Colon (tissue), 2 donors: ENCODE data around the gene CLDN1.

Source experiments
- FAIRE-seq: peaks from 2 replicates; lab custom pipeline; 2012; peaks lifted over from hg19 to GRCh38; lab: Jason Lieb, UNC
- donor health status: control.
- donor health status: control.

The CLDN1 gene

DNA sequence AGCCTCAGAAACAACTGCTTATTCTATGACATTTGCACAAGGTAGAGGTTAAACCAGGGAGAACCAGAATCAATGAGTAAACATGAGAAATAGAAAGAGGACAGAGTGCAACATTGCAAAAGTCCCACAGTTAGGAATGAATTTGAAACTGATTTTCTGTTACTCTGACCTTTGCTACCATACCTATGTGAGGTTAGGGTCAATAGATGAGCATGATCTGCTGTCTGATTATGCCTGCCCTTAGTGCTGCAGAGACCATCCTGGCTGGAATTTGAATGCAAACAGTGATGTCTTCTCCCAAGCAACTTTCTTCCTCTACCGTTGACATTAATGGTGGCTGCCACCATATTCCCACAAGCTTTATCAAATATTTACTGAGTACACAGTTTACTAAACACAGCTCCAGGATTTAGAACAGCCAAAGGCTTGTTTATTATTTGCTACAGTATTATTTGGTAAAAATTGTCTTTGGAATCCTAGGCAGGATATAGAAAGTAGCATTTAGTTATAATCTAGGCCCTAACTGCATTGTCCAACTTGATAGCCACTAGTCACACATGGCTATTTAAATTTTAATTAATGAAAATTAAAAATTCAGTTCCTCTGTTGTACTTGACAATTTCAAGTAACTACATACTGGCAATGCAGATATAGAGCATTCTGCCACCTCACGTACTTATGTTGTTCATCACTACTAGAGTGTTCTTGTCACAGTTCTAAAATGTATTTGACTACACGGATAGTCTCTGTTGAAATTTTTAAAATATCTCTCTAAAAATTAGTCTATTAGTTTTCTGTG is 8.9 kb upstream of the CLDN1 start:
- FAIRE-seq: no peak

- FAIRE-seq: no peak
Observed at GRCh38 chr3:190326930-190327329, 4.7 kb upstream of the CLDN1 start.

- no peak for FAIRE-seq
Observed at GRCh38 chr3:190326361-190326760, 4.1 kb upstream of the CLDN1 start.

DNA sequence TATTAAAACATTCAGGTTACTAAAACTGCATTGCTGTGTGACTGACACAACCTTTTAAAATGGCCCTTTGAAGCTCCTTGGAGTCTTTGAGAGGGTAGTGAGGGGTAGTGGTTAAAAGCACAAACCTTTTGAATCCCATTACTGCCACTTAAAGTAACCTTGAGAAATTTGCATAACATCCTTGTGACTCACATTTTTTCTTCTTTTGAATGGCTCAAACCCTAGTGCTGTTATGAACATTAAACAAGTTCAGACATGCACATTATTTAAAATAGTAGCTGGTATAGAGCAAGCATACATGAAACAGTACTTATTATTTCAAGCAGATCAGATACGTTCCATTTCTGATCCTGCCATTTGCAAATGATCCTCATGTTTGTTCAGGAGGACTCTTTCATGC is 3.7 kb upstream of the CLDN1 start:
- FAIRE-seq: no peak

DNA sequence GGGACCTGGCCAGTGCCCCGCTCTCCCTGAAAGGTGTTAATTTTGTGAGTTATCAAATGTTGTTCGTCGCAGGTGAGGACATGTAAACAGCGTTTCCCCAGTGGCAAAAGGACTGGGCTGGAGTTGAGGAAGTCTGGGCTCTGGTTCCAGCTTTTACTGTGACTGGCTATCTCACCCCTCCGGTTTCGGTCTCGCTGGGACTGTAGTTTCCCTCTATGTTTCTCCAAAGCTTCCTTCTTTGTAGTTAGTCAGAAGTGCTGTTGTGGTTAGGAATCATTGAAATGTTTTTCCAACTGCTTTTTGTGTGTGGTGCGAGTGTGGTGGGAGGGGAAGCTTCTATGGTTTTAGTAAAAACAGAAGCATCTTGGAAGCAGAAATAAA is 990 bp upstream of the CLDN1 start:
- FAIRE-seq: no peak

DNA sequence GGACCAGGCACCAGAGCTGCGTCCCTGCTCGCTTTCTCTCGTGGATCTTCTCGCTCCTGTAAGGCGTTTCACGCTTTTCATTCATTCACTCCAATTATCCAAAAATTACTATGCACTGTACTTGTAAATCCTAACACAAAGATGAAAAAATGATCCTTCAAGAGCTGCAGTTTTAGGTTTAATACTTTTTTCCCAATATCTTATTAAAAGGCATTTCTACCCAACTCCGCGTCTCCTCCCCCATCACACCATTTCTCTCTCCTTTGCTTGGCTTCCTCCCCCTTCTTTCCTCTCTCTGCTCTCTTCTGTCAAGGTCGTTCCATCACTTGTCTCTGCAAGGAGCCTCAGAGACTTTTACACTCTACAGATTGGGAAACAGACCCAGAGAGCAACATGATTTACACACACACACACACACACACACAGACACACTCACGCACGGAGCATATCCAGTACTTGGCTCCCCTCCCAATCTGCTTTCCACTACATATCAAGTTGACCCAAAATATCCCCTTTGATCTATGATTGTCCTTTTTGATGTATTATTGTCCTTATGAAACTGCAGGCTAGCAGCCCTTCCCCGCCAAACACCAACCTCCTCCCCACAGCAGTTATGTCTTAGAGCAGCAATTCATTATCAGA is 479 bp upstream of the CLDN1 start:
- no peak for FAIRE-seq

DNA sequence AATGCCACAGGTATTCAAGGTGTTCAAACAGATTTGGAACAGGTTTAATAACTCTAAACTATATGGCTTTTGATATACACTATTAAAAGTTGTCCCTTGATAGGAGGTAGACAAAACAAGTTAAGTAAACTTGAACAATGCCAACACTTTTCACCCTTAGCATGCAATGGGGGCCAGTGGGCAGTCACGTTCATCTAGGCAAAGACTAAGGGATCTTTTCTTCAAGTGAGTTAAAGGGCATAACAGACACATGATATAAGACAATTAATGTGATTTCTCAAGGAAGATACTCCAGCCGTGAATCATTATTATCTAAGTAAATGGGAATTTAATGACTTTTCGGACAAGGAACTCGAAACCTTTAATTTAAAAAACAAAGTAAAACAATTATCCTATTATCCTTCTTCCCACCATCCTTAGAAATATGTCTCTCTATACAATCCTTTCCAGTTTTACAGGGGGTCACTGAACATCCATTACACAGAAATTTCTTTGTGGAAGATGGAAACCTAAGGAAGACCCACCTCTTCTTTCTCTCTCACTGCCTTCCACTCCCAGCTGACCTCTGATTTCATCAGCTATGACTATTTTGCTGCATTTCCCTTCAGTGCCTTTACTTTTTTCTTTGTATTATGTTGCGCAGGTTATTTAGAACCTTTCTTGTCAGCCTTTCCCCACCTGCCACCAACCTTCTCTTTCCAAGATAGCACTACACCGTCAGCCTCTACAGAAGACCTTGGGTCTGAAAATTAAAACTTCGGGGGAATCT is 1.5 kb downstream of the CLDN1 start:
- FAIRE-seq: no peak

GRCh38 chr3:190319660-190320059 is 2.6 kb downstream of the CLDN1 start:
- no peak for FAIRE-seq

- no peak for FAIRE-seq
Observed at GRCh38 chr3:190318666-190319065, 3.6 kb downstream of the CLDN1 start.

- no peak for FAIRE-seq
Observed at GRCh38 chr3:190314741-190315140, 7.5 kb downstream of the CLDN1 start.

DNA sequence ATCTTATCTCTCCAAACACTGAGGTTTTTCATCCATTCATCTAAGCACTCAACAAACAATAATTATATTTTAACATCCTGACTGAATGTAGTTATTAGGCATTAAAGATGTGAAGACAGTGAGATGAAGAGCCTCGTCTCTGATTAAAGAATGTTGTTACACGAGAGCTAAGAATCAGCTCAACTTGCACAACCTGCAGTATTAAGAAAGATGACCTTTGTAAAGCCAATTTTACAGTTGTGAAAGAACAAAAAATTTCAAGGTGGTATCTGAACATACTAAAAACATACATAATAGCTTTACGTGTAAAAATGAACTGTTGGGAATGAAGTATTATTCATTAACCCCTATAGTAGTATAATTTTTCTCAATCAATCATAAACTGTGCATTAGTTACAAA is 12.8 kb downstream of the CLDN1 start:
- no peak for FAIRE-seq

DNA sequence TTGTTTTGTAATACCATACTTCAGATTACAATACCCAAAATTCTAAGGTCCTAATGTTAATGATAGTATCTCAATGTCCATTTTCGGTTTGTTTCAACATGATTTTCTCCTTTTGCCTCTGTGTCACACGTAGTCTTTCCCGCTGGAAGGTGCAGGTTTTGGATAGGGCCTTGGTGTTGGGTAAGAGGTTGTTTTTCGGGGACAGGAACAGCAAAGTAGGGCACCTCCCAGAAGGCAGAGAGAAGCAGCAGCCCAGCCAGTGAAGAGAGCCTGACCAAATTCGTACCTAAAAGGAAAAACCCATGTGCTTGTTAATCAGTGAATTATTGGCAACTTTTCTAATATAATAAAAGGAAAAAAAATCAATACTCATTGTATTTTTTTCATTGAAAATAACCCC is 14.1 kb downstream of the CLDN1 start:
- FAIRE-seq: no peak

- FAIRE-seq: no peak
Observed at GRCh38 chr3:190307164-190307545, 15.1 kb downstream of the CLDN1 start.

- no peak for FAIRE-seq
Observed at GRCh38 chr3:190306513-190307163, 15.6 kb downstream of the CLDN1 start.

DNA sequence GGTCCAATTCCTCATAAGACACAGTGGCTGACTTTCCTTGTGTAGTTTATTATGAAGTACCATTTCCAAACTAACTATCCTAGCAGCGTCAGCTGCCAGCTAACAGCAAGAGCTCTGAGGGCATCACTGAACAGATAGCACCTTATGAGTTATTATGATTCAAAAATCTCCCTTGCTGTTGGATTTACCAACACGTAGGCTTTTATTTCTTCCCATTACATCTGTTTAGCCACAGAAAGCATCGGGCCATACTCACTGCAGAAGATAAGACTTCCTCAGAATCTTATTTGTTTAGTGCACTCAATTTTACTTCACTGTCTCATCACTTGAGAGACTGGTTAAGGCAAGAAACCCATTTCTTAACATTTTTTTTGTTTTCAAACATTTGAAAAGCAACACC is 16.2 kb downstream of the CLDN1 start:
- FAIRE-seq: no peak

DNA sequence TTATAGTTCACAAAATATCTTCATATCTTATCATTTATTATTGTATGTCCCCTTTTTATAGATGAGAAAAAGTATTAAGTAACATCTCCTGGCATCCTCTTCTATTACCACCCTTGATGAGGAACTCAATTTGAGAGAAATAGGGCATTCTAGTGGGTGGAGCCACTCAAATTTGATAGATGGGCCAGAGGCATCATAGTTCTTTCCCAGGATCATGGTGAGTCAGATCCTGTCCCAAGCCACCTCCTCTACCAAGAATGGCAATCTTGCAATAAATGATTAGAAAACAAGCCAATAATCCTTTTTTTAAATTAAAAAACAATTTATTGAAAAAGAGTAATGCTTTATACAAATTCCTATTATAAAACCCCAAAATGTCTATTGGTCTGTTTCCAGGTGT is 16.8 kb downstream of the CLDN1 start:
- no peak for FAIRE-seq

GRCh38 chr3:190303884-190304283 is 18.4 kb downstream of the CLDN1 start:
- FAIRE-seq: no peak

DNA sequence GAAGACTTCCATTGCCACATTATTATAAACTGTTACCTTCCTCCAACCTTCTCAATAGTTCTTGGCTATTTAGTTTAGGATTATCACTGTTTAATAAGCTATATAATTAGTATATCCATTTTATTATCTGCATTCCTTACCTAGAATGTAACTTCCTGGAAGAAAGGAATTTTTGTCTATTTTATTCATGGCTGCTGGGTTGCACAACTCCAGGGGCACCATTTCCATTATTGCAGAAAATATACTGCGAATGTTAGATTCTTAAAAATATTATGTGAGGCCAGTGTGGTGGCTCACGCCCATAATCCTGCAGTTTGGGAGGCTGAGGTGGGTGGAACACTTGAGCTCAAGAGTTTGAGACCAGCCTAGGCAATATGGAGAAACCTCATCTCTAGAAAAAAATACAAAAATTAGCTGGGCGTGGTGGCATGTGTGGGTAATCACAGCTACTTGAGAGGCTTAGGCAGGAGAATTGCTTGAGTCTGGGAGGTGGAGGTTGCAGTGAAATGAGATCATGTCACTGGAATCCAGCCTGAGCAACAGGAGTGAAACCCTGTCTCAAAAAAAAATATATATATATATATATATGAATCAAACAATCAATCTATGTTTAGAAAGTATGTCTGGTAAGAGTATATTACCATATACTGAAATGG is 19.9 kb downstream of the CLDN1 start:
- FAIRE-seq: no peak

DNA sequence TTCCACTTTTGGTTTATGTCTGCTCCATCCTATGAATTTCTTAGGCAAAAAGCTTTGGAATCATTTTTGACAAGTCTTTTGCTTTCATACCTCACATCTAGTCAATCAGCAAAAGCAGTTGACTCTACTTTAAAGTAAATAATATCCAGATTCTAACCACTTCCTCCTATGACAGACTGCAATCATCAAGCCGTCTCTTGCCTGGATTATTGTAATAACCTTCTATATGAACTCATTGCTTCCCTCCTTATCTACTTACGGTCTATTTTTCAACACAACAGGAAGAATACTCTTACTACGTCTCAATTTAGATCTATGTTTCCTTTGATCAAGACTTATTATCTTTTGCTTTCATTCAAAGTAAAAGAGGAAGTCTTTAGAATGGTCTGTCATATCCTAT is 20.7 kb downstream of the CLDN1 start:
- FAIRE-seq: no peak

GRCh38 chr3:190299969-190300368 is 22.3 kb downstream of the CLDN1 start:
- FAIRE-seq: no peak

DNA sequence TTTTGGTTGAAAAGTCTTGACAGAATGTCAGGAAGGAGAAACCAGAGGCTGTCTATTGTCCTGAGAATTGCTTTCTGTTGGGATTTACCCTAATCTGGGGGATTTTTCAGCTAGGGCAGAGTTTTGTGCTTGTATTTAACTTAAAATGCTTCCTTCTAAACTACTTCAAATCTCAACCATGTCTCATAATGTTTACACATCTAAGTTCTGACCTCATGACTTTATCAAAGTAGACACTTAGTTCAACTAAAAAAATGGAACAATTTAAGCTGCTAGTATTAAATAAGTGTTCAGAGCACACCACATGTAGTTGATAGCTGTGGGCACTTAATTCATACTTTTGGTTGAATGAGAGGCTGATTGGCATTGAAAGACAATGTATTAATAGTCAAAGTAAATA is 28.2 kb downstream of the CLDN1 start:
- no peak for FAIRE-seq

- no peak for FAIRE-seq
Observed at GRCh38 chr3:190293621-190294020, 28.6 kb downstream of the CLDN1 start.
